Heart left ventricle (tissue), 16 donors: ENCODE data around the gene NIP7. TPM values are rescaled to one million over a fixed set of nuclear protein-coding genes. Genes with fewer than 3 reads are reported as not detected.

Experiments used
- ATAC-seq, 4 donors: fragments of 200-7000 bp; cut with Tn5 transposase; one replicate each; pipeline ENCODE4 v1.9.1; 2020 to 2022; ENCODE audit warnings: moderate library complexity in 4 of 4, mild to moderate bottlenecking in 3 of 4, moderate number of reproducible peaks in 1 of 4
- DNase-seq, 5 donors: peaks; one replicate each; pipeline ENCODE4 v3.0.0-alpha.2; 2020
- H3K27ac ChIP-seq, 12 donors: fragments of 200-600 bp; sonication (generic) in 4 of 12; one replicate each; pipeline versions ENCODE4 v1.5.0 to v1.8.0; 2016 to 2022; ENCODE audit warnings: mild to moderate bottlenecking in 2 of 12
- H3K27me3 ChIP-seq, 9 donors: fragments of 200-600 bp; sonication (generic) in 2 of 9; one replicate each; pipeline versions ENCODE4 v1.5.1 to v1.8.0; 2016 to 2022; ENCODE audit warnings: mild to moderate bottlenecking in 3 of 9
- H3K36me3 ChIP-seq, 9 donors: fragments of 200-600 bp; sonication (generic) in 2 of 9; one replicate each; pipeline versions ENCODE4 v1.5.0 to v1.8.0; 2018 to 2022; ENCODE audit warnings: mild to moderate bottlenecking in 2 of 9
- H3K4me1 ChIP-seq, 12 donors: fragments of 200-600 bp; sonication (generic) in 4 of 12; one replicate each; pipeline versions ENCODE4 v1.5.0 to v1.8.0; 2016 to 2022; ENCODE audit warnings: mild to moderate bottlenecking in 3 of 12
- H3K4me3 ChIP-seq, 12 donors: fragments of 200-600 bp; sonication (generic) in 4 of 12; one replicate each; pipeline versions ENCODE4 v1.5.0 to v1.8.0; 2017 to 2022; ENCODE audit warnings: mild to moderate bottlenecking in 9 of 12, moderate library complexity in 4 of 12
- H3K9me3 ChIP-seq, 12 donors: fragments of 200-600 bp; sonication (generic) in 4 of 12; one replicate each; pipeline versions ENCODE4 v1.5.0 to v1.8.0; 2016 to 2022; ENCODE audit warnings: mild to moderate bottlenecking in 1 of 12
- POLR2A ChIP-seq, 2 donors: fragments of 450-650 bp; IDR thresholded peaks; one replicate each; pipeline ENCODE4 v1.6.1; 2017; ENCODE audit warnings: antibody characterized with exemption in 2 of 2, mild to moderate bottlenecking in 2 of 2, moderate library complexity in 2 of 2
- WGBS, 4 donors: extraction: QIAGEN DNeasy Blood & Tissue Kit in 2 of 4; methylation state at CpG; one replicate each; pipeline versions ENCODE4 v1.1.5 to v1.1.7; 2013 to 2018; 5-methylcytosine and 5-hydroxymethylcytosine counted together
- intact Hi-C, 10 donors: fragments of 100-400 bp; cut with DNase I; formaldehyde crosslinking; loops; one replicate each; pipeline versions ENCODE4 v1.11.1 to v1.14.2; 2022
- polyA plus RNA-seq, 2 donors: library from polyadenylated mRNA; stranded (reverse); fragments of 200-250 nt; gene quantifications; one replicate each; pipeline ENCODE4 v1.2.3, GENCODE V29; 2013
- total RNA-seq, 9 donors: library from RNA; depleted of rRNA in 2 of 9; stranded (reverse); fragments of >200 nt in 2 of 9; fragmentation: NEBNext Ultra II Directional in 3 of 9; extraction: Animal tissue kit (Norgen Biotek cat#: 25700) in 3 of 9; gene quantifications; one replicate each; pipeline versions ENCODE4 v1.1.0 to v1.2.4, GENCODE V29; 2016 to 2023
- TF ChIP-seq, protein P1 (sequence below), 12 donors: fragments of 200-600 bp; sonication (generic) in 4 of 12; IDR thresholded peaks; one replicate each; pipeline versions ENCODE4 v1.5.0 to v1.8.0; 2018 to 2022; ENCODE audit warnings: antibody characterized with exemption in 12 of 12, mild to moderate bottlenecking in 5 of 12
- donor health status: ischemic (EF 13 %, LVEDD 7.1; RV severe dilation, severe dysfunction).
- donor health status: healthy with polysubstance abuse.
- donor health status: DM: no; HTN: yes; CAD: no.
- donor health status: DM: no; HTN: no; CAD: no.
- donor health status: ischemic (EF 25% LVEDD 6.9; RV normal size, moderate dysfunction).
- donor health status: ischemic (EF 25% LVEDD 5.7; RV mildly dilated, moderate dysfunction).
- donor health status: healthy.
- donor health status: DM: yes; HTN: yes; CAD: no.
- donor health status: ischemic (EF 35%, LVEDD 5.7; RV mildly dilated, moderate dysfunction).
- donor health status: nonischemic (EF 11% LVEDD 7.7; RV severe dilation, severe dysfunction).
- donor health status: DM: yes; HTN: yes; CAD: no.
- donor health status: PGD.
- donor health status: ischemic (EF 29% LVEDD 5.4; RV normal size, mild dysfunction).
- donor health status: nonischemic (EF 23%, LVEDD 6.1; RV moderate dilation, normal function).

The NIP7 gene
- total and polyA plus RNA-seq, 11 donors = 4.7 to 13.9 (median 10.3) TPM

DNA sequence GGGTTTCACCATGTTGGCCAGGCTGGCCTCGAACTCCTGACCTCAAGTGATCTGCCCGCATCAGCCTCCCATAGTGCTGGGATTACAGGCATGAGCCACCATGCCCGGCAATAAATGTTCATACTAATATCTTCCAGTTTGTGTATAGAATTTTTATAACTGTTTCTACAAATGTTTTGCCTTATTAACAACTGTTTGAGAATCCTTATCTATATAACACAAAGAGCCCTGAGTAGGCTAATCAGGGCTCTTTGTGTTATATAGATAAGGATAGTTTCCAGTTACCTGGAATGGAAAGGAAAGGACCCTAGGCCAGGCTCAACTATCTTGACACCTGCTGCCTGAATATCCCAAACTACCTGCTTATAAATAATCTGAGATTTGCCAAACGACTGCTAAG, 29.3 kb downstream of the NIP7 start:
- intact Hi-C loops = no loop called here
- DNase-seq (no peak), ATAC-seq (no peak)
- Histone ChIP-seq H3K36me3 (peaks cover 0 to 98% (median 92%) of the 10 kb centered on the region in 9 donors), H3K4me1 (peaks cover 0 to 9% (median 0%) of the 10 kb centered on the region in 12 donors), H3K4me3 (no peak overlapping the region), H3K9me3 (no peaks in the 10 kb centered on the region), H3K27ac (no peak overlapping the region), H3K27me3 (no peaks in the 10 kb centered on the region)
- WGBS, 4 donors = 88 to 95% (median 93%) methylated on average over 4 of the region's 4 CpGs
- no peak for TF ChIP-seq POLR2A (IDR thresholded peaks at IDR 0.05)
- TF ChIP-seq, protein P1, sequence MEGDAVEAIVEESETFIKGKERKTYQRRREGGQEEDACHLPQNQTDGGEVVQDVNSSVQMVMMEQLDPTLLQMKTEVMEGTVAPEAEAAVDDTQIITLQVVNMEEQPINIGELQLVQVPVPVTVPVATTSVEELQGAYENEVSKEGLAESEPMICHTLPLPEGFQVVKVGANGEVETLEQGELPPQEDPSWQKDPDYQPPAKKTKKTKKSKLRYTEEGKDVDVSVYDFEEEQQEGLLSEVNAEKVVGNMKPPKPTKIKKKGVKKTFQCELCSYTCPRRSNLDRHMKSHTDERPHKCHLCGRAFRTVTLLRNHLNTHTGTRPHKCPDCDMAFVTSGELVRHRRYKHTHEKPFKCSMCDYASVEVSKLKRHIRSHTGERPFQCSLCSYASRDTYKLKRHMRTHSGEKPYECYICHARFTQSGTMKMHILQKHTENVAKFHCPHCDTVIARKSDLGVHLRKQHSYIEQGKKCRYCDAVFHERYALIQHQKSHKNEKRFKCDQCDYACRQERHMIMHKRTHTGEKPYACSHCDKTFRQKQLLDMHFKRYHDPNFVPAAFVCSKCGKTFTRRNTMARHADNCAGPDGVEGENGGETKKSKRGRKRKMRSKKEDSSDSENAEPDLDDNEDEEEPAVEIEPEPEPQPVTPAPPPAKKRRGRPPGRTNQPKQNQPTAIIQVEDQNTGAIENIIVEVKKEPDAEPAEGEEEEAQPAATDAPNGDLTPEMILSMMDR (IDR thresholded peaks at IDR 0.05) = no peak

DNA sequence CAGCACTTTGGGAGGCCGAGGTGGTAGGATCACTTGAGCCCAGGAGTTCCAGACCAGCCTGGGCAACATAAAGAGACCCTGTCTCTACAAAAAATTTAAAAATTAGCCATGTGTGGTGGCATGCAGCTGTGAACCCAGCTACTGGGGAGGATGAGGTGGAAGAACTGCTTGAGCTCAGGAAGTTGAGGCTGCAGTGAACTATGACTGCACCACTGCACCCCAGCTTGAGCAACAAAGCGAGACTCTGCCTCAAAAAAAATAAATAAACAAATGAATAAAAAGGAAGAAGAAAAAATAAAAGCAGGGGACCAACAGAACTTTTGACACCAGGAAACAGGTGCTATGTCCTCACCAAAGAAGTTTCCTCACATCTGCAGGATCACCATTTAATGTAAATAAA, 32.0 kb downstream of the NIP7 start:
- no peak for ATAC-seq
- WGBS, 4 donors = 92 to 96% (median 94%) methylated on average over 2 of the region's 2 CpGs
- Histone ChIP-seq H3K4me1 (peaks cover 0 to 9% (median 0%) of the 10 kb centered on the region in 12 donors), H3K27me3 (no peaks in the 10 kb centered on the region), H3K27ac (no peak overlapping the region), H3K9me3 (no peaks in the 10 kb centered on the region), H3K4me3 (no peak overlapping the region), H3K36me3 (peaks cover 0 to 95% (median 82%) of the 10 kb centered on the region in 9 donors)
- intact Hi-C loops = no loop called here
- no peak for DNase-seq
- TF ChIP-seq POLR2A (IDR thresholded peaks at IDR 0.05) = no peak
- TF ChIP-seq, protein P1 (IDR thresholded peaks at IDR 0.05) = no peak

DNA sequence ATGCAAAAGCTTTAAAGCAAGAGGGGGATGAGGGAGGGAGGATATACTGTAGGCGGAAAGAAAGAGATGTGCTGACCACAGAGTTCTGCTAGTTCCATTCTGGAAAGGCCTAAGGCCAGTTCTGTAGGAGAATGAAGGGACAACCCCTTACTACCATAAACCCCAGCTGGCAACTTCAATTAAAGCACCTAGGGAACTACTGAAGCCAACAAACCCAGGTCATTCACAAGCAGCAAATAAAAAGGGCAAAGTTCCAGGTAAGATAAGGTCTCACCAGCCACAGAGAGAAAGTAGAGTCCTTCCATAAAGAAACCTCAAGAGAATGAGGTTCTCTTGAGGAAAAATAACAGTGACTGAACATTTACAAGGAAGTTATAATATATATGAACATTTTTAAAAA, 33.4 kb downstream of the NIP7 start:
- no peaks in the 10 kb centered on the region for H3K27me3 ChIP-seq
- ATAC-seq (peak in 1 of 4 donors; percentile 22), DNase-seq (no peak)
- no peaks in the 10 kb centered on the region for H3K9me3 ChIP-seq
- H3K4me1 ChIP-seq = peaks cover 0 to 9% (median 0%) of the 10 kb centered on the region in 12 donors
- intact Hi-C loops = no loop called here
- peaks cover 0 to 93% (median 77%) of the 10 kb centered on the region in 9 donors for H3K36me3 ChIP-seq
- 95 to 98% (median 97%) methylated on average over 1 of the region's 1 CpG for WGBS, 4 donors
- H3K4me3 ChIP-seq = no peak overlapping the region
- H3K27ac ChIP-seq = no peak overlapping the region
- TF ChIP-seq, protein P1 (IDR thresholded peaks at IDR 0.05) = no peak
- TF ChIP-seq POLR2A (IDR thresholded peaks at IDR 0.05) = no peak

DNA sequence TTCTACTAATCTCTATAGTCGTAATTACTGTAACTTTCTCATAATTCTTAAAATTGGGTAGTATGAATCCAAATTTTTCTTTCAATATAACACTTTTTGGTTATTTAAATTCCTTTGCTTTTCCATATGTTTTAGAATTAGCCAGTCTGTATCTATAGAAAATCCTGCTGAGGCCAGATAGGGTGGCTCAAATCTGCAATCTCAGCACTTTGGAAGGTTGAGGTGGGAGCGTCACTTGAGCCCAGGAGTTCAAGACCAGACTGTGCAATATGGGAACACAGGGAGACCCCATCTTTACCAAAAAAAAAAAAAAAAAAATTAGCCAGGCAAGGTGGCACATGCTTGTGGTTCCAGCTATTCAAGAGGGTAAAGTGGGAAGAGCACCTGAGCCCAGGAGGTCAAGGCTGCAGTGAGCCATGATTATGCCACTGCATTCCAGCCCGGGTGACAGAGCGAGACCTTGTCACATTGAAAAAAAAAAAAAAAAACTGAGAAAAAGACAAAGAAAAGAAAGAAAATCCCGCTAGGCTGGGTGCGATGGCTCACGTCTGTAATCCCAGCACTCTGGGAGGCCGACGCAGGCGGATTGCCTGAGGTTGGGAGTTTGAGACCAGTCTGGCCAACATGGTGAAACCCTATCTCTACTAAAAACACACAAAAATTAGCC, 37.0 kb downstream of the NIP7 start:
- no peak for DNase-seq
- Histone ChIP-seq H3K4me3 (no peak overlapping the region), H3K27me3 (no peaks in the 10 kb centered on the region), H3K36me3 (peaks cover 0 to 93% (median 76%) of the 10 kb centered on the region in 9 donors), H3K4me1 (peaks cover 0 to 16% (median 0%) of the 10 kb centered on the region in 12 donors), H3K27ac (no peak overlapping the region), H3K9me3 (no peaks in the 10 kb centered on the region)
- ATAC-seq = no peak
- intact Hi-C loops = no loop called here
- 95 to 97% (median 96%) methylated on average over 10 of the region's 10 CpGs for WGBS, 4 donors
- no peak for TF ChIP-seq POLR2A (IDR thresholded peaks at IDR 0.05)
- TF ChIP-seq, protein P1 (IDR thresholded peaks at IDR 0.05) = no peak
